WTC11 (cell line): ENCODE data around the gene LHX2. TPM values are rescaled to one million over a fixed set of nuclear protein-coding genes. Genes with fewer than 3 reads are reported as not detected.
"Not testable (repeated sequence)": the region's sequence is repeated elsewhere in the genome, so short reads cannot be mapped to it uniquely, and the experiment has no call there.

ENCODE experiments used
- ATAC-seq: fragments of 200-7000 bp; cut with Tn5 transposase; 2 replicates; pipeline ENCODE4 v1.10.0; 2021; ENCODE audit warnings: mild to moderate bottlenecking, moderate library complexity
- CTCF ChIA-PET: fragments of 300-600 bp; sonication (Branson Sonifier 250); formaldehyde crosslinking; loops from one replicate; lab custom pipeline; 2021; ENCODE audit warnings: antibody characterized with exemption; lab: Charles Lee
- POLR2A ChIA-PET: fragments of 350-600 bp; sonication (Branson Sonifier 250); formaldehyde crosslinking; loops from one replicate; lab custom pipeline; 2021; ENCODE audit warnings: antibody characterized with exemption; lab: Charles Lee
- DNase-seq: peaks from one replicate; pipeline ENCODE4 v3.0.0; 2021; ENCODE audit warnings: low spot score
- H3K27ac Mint-ChIP-seq: 2 replicates; pipeline ENCODE4 v1.8.0; 2021; ENCODE audit warnings: mixed read lengths
- H3K27me3 Mint-ChIP-seq: 2 replicates; pipeline ENCODE4 v1.8.0; 2021; ENCODE audit warnings: low read depth, mild to moderate bottlenecking, moderate library complexity, mixed read lengths
- H3K36me3 Mint-ChIP-seq: 2 replicates; pipeline ENCODE4 v1.8.0; 2021; ENCODE audit warnings: mixed read lengths
- H3K4me1 Mint-ChIP-seq: 2 replicates; pipeline ENCODE4 v1.8.0; 2022; ENCODE audit warnings: mixed read lengths
- H3K4me3 Mint-ChIP-seq: 2 replicates; pipeline ENCODE4 v1.8.0; 2021; ENCODE audit warnings: mild to moderate bottlenecking, moderate library complexity, mixed read lengths
- H3K9me3 Mint-ChIP-seq: 2 replicates; pipeline ENCODE4 v1.8.0; 2021; ENCODE audit warnings: mixed read lengths
- CBFB ChIP-seq: sonication (generic); formaldehyde crosslinking; IDR thresholded peaks from 2 replicates; pipeline ENCODE4 v1.8.1; 2022; ENCODE audit warnings: mild to moderate bottlenecking, low read depth, missing genetic modification reagents
- ERG ChIP-seq: fragments of 250-450 bp; sonication (Bioruptor Pico); IDR thresholded peaks from 2 replicates; pipeline ENCODE4 v1.8.0; 2021; ENCODE audit warnings: mild to moderate bottlenecking
- ETV6 ChIP-seq: sonication (generic); formaldehyde crosslinking; IDR thresholded peaks from 2 replicates; pipeline ENCODE4 v1.8.1; 2022; ENCODE audit warnings: mild to moderate bottlenecking, missing genetic modification reagents
- FOXK1 ChIP-seq: sonication (generic); formaldehyde crosslinking; IDR thresholded peaks from 2 replicates; pipeline ENCODE4 v1.8.0; 2022; ENCODE audit warnings: mild to moderate bottlenecking, moderate library complexity, missing genetic modification reagents
- GABPB1 ChIP-seq: sonication (generic); formaldehyde crosslinking; IDR thresholded peaks from 2 replicates; pipeline ENCODE4 v1.8.1; 2023; ENCODE audit warnings: mild to moderate bottlenecking, missing genetic modification reagents
- GRHL2 ChIP-seq: fragments of 250-450 bp; sonication (Bioruptor Pico); IDR thresholded peaks from 2 replicates; pipeline ENCODE4 v1.8.0; 2022; ENCODE audit warnings: mild to moderate bottlenecking, moderate library complexity; ENCODE audit not compliant: insufficient replicate concordance, severe bottlenecking
- IRF2 ChIP-seq: sonication (generic); formaldehyde crosslinking; IDR thresholded peaks from 2 replicates; pipeline ENCODE4 v1.8.0; 2022; ENCODE audit warnings: low read depth, missing genetic modification reagents, borderline replicate concordance
- KAT7 ChIP-seq: sonication (generic); formaldehyde crosslinking; IDR thresholded peaks from 2 replicates; pipeline ENCODE4 v1.8.1; 2023; ENCODE audit warnings: missing genetic modification reagents, mild to moderate bottlenecking, borderline replicate concordance
- NFE2L1 ChIP-seq: sonication (generic); formaldehyde crosslinking; IDR thresholded peaks from 2 replicates; pipeline ENCODE4 v1.8.1; 2023; ENCODE audit warnings: missing genetic modification reagents
- NFYB ChIP-seq: sonication (generic); formaldehyde crosslinking; conservative IDR thresholded peaks from 2 replicates; pipeline ENCODE4 v1.8.0; 2022; ENCODE audit warnings: low read depth, missing genetic modification reagents
- NR3C1 ChIP-seq: sonication (generic); formaldehyde crosslinking; conservative IDR thresholded peaks from 2 replicates; pipeline ENCODE4 v1.8.1; 2023; ENCODE audit warnings: low read depth, mild to moderate bottlenecking, missing genetic modification reagents
- PRRX2 ChIP-seq: fragments of 250-450 bp; sonication (Bioruptor Pico); IDR thresholded peaks from 2 replicates; pipeline ENCODE4 v1.8.0; 2021; ENCODE audit warnings: mild to moderate bottlenecking
- SP1 ChIP-seq: sonication (generic); formaldehyde crosslinking; conservative IDR thresholded peaks from 2 replicates; pipeline ENCODE4 v1.8.1; 2022; ENCODE audit warnings: missing genetic modification reagents
- USF2 ChIP-seq: sonication (generic); formaldehyde crosslinking; IDR thresholded peaks from 2 replicates; pipeline ENCODE4 v1.8.1; 2023; ENCODE audit warnings: mild to moderate bottlenecking, missing genetic modification reagents, moderate library complexity
- ZNF121 ChIP-seq: sonication (generic); formaldehyde crosslinking; IDR thresholded peaks from 2 replicates; pipeline ENCODE4 v1.8.0; 2023; ENCODE audit warnings: missing genetic modification reagents
- ZNF263 ChIP-seq: sonication (generic); formaldehyde crosslinking; IDR thresholded peaks from 2 replicates; pipeline ENCODE4 v1.8.1; 2022; ENCODE audit warnings: low read depth, mild to moderate bottlenecking, moderate library complexity, missing genetic modification reagents
- ZSCAN18 ChIP-seq: fragments of 250-450 bp; sonication (Bioruptor Pico); IDR thresholded peaks from 2 replicates; pipeline ENCODE4 v2.1.2; 2022; ENCODE audit warnings: mild to moderate bottlenecking, moderate library complexity
- total RNA-seq: library from RNA; stranded (reverse); gene quantifications from 3 replicates; pipeline ENCODE4 v1.2.3, GENCODE V29; 2021
- TF ChIP-seq, protein P1 (sequence below): sonication (generic); formaldehyde crosslinking; IDR thresholded peaks from 2 replicates; pipeline ENCODE4 v1.8.0; 2022; ENCODE audit warnings: mild to moderate bottlenecking, missing genetic modification reagents
- TF ChIP-seq, protein P2 (sequence below): sonication (generic); formaldehyde crosslinking; IDR thresholded peaks from 2 replicates; pipeline ENCODE4 v1.8.1; 2022; ENCODE audit warnings: mild to moderate bottlenecking, missing genetic modification reagents, moderate library complexity, borderline replicate concordance
- TF ChIP-seq, protein P3 (sequence below): sonication (generic); formaldehyde crosslinking; IDR thresholded peaks from 2 replicates; pipeline ENCODE4 v1.8.0; 2022; ENCODE audit warnings: mild to moderate bottlenecking, missing genetic modification reagents
- TF ChIP-seq, protein P4 (sequence below): sonication (generic); formaldehyde crosslinking; IDR thresholded peaks from 2 replicates; pipeline ENCODE4 v1.8.0; 2023; ENCODE audit warnings: missing genetic modification reagents, mild to moderate bottlenecking, borderline replicate concordance

The LHX2 gene
- total RNA-seq, 1 experiment from 2014 or later = 0.42 TPM

DNA sequence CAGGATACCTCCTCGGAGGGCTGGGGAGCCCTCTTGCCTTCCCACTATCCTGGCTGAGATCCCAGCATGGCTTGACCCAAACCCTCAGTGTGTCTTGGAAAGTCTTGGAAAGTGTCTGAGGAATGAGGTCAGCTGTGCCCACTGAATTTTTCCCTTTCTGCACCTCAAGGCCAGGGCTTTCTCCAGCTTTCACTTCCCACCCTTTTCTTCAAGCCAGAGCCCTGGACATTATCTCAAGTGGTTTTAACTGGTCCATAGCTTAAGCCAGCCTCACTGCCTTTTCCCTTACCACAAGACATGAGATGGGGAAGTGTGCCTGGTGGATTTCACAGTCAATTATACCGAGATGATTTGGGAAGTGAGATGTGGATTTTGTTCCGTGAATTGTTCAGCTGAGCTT is 35.7 kb upstream of the LHX2 start (continued):
- TF ChIP-seq USF2 (CRISPR knock-in tag) (no peak), ETV6 (CRISPR knock-in tag) (no peak), NFE2L1 (CRISPR knock-in tag) (no peak), SP1 (no peak), PRRX2 (no peak), NR3C1 (no peak), CBFB (CRISPR knock-in tag) (no peak), FOXK1 (CRISPR knock-in tag) (no peak), GABPB1 (CRISPR knock-in tag) (no peak)
- TF ChIP-seq, protein P1, sequence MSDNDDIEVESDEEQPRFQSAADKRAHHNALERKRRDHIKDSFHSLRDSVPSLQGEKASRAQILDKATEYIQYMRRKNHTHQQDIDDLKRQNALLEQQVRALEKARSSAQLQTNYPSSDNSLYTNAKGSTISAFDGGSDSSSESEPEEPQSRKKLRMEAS (CRISPR knock-in tag) = no peak
- TF ChIP-seq, protein P2, sequence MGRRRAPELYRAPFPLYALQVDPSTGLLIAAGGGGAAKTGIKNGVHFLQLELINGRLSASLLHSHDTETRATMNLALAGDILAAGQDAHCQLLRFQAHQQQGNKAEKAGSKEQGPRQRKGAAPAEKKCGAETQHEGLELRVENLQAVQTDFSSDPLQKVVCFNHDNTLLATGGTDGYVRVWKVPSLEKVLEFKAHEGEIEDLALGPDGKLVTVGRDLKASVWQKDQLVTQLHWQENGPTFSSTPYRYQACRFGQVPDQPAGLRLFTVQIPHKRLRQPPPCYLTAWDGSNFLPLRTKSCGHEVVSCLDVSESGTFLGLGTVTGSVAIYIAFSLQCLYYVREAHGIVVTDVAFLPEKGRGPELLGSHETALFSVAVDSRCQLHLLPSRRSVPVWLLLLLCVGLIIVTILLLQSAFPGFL (CRISPR knock-in tag) = no peak

DNA sequence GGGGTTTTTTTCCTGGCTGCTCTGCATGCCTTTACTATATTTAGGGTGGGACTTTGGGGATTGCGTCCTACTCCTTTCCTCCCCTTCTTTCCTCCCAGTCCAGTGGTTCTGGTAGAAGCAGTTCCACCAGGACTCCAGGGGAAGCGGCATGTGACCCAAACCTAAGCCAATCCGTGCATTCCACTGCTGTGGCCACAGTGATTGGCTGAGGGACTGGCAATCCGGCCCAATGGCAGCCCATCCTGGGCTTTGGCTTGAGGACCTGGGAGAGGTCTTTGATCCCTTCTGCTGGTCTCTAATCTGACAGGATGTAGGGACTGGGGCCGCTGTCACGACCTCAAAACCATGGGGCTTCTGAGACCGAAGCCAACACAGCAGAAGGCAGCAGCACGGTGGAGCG is 35.0 kb upstream of the LHX2 start:
- H3K27ac Mint-ChIP-seq, CTCF ChIA-PET, H3K4me1 Mint-ChIP-seq, DNase-seq, H3K9me3 Mint-ChIP-seq, H3K4me3 Mint-ChIP-seq, H3K36me3 Mint-ChIP-seq, POLR2A ChIA-PET: not testable (repeated sequence)
- peaks cover 36% of the 10 kb centered on the region for H3K27me3 Mint-ChIP-seq
- peak; percentile 79 for ATAC-seq

DNA sequence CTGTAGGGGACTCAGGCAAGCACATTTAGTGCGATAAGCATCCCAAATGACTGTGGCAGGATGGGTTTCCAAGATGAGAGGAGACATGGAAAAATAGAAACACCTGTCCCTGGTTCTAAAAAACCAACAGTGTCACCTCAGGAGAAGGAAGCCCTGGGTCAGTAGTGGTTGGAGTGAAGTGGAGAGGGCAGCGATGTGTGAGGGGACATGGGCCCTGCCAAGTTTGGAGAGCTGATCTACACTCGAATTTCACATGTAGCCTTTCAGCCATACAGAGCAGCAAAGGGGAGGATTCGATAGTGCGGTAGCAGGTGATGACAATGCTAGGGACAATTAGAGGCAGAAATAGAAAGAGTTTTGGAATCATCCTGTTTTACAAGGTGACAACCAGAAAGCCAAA is 32.6 kb upstream of the LHX2 start:
- H3K9me3 Mint-ChIP-seq = no peaks in the 10 kb centered on the region
- POLR2A ChIA-PET = no interaction called here
- CTCF ChIA-PET = no interaction called here
- TF ChIP-seq, protein P3, sequence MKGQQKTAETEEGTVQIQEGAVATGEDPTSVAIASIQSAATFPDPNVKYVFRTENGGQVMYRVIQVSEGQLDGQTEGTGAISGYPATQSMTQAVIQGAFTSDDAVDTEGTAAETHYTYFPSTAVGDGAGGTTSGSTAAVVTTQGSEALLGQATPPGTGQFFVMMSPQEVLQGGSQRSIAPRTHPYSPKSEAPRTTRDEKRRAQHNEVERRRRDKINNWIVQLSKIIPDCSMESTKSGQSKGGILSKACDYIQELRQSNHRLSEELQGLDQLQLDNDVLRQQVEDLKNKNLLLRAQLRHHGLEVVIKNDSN = no peak
- TF ChIP-seq GABPB1 (CRISPR knock-in tag) (no peak), IRF2 (CRISPR knock-in tag) (no peak), NR3C1 (no peak), SP1 (no peak)
- TF ChIP-seq, protein P1 (CRISPR knock-in tag) = no peak
- TF ChIP-seq, all 79 proteins: peak for 0
- no peak for ATAC-seq
- DNase-seq = no peak
- Mint-ChIP-seq H3K27me3 (peaks cover 53% of the 10 kb centered on the region), H3K36me3 (no peaks in the 10 kb centered on the region), H3K4me3 (no peak overlapping the region), H3K4me1 (no peaks in the 10 kb centered on the region), H3K27ac (no peak overlapping the region)

- Mint-ChIP-seq H3K4me1 (no peaks in the 10 kb centered on the region), H3K9me3 (no peaks in the 10 kb centered on the region), H3K36me3 (no peaks in the 10 kb centered on the region), H3K27ac (no peak overlapping the region), H3K4me3 (no peak overlapping the region), H3K27me3 (peaks cover 57% of the 10 kb centered on the region)
- DNase-seq = no peak
- no peak for ATAC-seq
- ChIA-PET POLR2A (no interaction called here), CTCF (interaction anchor here (0.6 to 0.9 kb wide), 2 partner anchors 15 to 194 kb away, joined by 3 to 4 read pairs; no protein-coding TSS in a partner anchor)
- no peak for TF ChIP-seq GRHL2
- TF ChIP-seq ZSCAN18 (CRISPR knock-in tag) = no peak
- no peak for TF ChIP-seq ERG (CRISPR knock-in tag)
- TF ChIP-seq ZNF121 = no peak
- no peak for TF ChIP-seq CBFB (CRISPR knock-in tag)
- TF ChIP-seq KAT7 = no peak
- TF ChIP-seq ZNF263 = no peak
- no peak for TF ChIP-seq NFYB
- TF ChIP-seq, protein P4, sequence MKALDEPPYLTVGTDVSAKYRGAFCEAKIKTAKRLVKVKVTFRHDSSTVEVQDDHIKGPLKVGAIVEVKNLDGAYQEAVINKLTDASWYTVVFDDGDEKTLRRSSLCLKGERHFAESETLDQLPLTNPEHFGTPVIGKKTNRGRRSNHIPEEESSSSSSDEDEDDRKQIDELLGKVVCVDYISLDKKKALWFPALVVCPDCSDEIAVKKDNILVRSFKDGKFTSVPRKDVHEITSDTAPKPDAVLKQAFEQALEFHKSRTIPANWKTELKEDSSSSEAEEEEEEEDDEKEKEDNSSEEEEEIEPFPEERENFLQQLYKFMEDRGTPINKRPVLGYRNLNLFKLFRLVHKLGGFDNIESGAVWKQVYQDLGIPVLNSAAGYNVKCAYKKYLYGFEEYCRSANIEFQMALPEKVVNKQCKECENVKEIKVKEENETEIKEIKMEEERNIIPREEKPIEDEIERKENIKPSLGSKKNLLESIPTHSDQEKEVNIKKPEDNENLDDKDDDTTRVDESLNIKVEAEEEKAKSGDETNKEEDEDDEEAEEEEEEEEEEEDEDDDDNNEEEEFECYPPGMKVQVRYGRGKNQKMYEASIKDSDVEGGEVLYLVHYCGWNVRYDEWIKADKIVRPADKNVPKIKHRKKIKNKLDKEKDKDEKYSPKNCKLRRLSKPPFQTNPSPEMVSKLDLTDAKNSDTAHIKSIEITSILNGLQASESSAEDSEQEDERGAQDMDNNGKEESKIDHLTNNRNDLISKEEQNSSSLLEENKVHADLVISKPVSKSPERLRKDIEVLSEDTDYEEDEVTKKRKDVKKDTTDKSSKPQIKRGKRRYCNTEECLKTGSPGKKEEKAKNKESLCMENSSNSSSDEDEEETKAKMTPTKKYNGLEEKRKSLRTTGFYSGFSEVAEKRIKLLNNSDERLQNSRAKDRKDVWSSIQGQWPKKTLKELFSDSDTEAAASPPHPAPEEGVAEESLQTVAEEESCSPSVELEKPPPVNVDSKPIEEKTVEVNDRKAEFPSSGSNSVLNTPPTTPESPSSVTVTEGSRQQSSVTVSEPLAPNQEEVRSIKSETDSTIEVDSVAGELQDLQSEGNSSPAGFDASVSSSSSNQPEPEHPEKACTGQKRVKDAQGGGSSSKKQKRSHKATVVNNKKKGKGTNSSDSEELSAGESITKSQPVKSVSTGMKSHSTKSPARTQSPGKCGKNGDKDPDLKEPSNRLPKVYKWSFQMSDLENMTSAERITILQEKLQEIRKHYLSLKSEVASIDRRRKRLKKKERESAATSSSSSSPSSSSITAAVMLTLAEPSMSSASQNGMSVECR (CRISPR knock-in tag) = no peak
- TF ChIP-seq ETV6 (CRISPR knock-in tag) = no peak
Measured at GRCh38 chr9:123982535-123982934, 29.0 kb upstream of the LHX2 start.
